GM19463 (cell line): ENCODE results near the gene ZCCHC7.
"Not testable (repeated sequence)": the region's sequence is repeated elsewhere in the genome, so short reads cannot be mapped to it uniquely, and the experiment has no call there.

ENCODE experiments used
- ATAC-seq: cut with Tn5 transposase; IDR thresholded peaks from one replicate; pipeline ENCODE4 v1.9.1; 2021; ENCODE audit warnings: mild to moderate bottlenecking, moderate library complexity; ENCODE audit not compliant: unreplicated experiment

ZCCHC7 gene

GRCh38 chr9:37172557-37172956 is 52.2 kb downstream of the ZCCHC7 start:
- ATAC-seq: no peak

GRCh38 chr9:37174247-37174646 is 53.9 kb downstream of the ZCCHC7 start:
- no peak for ATAC-seq

DNA sequence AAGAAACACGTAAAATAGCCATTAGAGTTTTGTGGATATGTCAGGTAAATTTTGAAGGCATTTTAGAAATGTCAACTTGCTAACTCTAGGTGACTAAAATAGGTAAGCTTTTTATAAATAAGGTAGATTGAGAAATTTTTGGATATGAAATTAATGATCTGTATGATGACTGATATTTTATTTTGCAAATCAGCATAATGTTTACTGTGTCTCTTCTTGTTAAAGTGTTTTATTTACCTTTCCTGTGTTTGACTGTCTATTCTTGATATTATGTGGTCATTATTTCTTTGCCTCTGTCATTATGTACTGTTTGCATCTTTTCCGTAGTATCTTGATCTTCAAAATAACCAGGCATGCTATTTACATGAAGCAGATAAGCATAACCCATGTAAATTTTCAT is 58.4 kb downstream of the ZCCHC7 start:
- ATAC-seq: no peak

DNA sequence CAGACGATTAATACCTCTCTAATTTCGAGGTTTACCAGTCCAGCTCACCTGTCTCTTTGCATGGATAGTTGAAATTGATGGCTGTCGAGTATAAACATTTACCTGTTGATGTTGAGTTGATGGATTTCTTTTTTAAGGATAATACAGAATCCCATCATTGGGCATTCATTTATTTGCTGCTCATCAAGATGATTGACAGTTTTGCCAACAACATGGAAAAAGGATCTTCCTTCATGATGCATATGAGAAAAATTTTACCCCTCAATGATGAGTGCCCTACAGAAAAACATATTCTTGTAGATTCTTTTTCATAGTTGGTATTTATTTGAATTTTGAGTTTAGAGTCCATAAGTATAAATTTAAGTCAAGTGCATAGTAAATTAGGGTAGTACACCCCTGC is 59.2 kb downstream of the ZCCHC7 start:
- ATAC-seq: no peak

DNA sequence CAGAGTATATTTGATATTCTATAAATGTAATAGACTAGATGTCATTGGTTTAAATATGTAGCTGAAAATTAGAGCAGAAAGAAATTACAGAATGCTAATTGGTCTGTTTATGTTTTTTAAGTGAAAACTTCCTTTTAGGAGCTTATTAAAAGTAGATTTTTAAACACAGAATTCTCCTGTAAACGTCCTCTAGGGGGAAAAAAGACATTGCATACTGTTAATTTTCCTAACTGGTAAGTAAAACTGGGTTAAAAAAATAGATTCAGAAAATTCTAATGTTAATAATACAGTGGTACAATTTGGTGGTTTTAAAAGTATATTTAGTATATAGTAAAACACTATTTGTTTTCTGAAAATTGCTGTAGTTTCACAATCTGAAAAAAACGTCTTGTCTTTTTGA is 59.8 kb downstream of the ZCCHC7 start:
- ATAC-seq: no peak

DNA sequence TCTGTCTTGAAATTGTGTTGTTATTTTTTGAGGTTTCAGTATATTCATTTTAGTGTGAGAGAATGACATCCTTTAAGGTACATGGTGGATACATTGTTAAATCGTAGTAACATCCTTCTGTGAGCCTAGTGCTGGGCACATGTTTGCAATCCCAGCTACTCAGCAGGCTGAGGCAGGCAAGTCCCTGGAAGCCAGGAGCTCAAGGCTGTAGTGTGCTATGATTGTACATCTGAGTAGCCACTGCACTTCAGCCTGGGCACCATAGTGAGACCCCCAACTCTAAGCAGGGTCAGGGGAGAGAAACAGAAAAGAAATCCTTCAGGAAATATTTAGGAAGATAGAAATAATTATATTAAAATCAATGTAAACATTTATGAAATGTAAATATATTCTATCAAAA is 62.3 kb downstream of the ZCCHC7 start:
- ATAC-seq: no peak

DNA sequence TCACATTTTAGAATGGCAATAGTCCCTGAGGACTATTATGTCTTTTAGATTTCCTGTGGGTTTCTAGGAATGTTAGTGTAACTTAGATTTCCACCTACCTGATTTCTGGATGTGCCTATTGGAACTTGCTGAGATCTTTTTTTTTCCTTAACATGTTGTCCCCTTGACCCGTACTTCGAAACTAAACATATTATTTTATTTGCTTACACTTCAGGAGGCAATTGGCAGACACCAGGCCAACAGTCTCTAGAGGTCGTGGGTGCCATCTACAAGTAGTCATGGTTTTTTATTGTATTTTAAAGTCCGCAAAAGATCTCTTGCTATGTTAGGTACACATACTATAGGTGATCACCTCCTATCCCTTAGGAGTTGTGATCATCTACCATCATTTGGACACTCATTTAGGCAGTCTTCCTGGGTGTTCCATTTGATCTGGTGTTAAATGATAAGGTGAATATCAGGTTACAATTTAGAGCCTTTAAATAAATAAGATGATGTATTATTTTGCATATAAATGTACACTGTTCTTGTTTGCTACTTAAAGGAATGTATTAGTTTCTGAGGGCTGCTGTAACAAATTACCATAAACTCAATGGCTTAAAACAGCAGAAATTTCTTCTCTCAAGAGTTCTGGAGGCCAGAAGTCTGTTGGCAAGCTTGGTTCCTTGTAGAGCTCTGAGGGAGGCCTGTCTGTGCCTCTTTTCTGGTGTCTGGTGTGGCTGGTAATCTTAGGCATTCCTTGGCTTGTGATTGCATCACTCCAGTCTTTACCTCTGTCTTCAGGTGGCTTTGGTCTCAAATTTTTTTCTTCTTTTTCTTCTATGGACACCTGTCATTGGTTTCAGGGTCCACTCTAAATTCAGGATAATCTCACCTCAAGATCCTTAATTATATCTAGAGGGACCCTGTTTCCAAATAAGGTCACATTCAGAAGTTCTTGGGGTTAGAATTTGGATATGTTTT is 64.8 kb downstream of the ZCCHC7 start:
- ATAC-seq: no peak

DNA sequence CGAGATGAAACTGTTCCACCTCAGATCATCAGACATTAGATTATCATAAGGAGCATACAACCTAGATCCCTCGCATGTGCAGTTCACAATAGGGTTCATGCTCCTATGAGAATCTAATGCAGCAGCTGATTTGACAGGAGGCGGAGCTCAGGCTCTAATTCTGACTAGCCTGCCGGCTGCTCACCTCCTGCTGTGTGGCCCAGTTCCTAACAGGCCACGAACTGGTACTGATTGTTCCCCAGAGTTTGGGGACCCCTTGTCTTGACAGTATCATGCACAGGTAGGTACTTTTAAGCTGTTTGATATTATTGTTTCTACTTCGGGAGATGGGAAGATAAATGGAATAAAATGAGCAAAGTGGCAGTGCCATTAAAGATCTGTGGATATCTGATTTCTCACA is 66.9 kb downstream of the ZCCHC7 start:
- ATAC-seq: peak; percentile 62

GRCh38 chr9:37187713-37188439 is 67.5 kb downstream of the ZCCHC7 start:
- peak; percentile 77 for ATAC-seq

DNA sequence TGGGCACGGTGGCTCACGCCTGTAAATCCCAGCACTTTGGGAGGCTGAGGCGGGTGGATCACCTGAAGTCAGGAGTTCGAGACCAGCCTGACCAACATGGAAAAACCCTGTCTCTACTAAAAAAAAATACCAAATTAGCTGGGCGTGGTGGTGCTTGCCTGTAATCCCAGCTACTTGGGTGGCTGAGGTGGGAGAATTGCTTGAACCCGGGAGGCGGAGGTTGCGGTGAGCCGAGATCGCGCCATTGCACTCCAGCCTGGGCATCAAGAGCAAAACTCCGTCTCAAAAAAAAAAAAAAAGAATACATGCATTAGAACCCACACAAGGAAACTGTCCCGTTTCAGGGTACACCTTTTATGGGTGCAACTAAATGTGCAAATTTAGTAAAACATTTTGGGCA is 70.4 kb downstream of the ZCCHC7 start:
- ATAC-seq: not testable (repeated sequence)

DNA sequence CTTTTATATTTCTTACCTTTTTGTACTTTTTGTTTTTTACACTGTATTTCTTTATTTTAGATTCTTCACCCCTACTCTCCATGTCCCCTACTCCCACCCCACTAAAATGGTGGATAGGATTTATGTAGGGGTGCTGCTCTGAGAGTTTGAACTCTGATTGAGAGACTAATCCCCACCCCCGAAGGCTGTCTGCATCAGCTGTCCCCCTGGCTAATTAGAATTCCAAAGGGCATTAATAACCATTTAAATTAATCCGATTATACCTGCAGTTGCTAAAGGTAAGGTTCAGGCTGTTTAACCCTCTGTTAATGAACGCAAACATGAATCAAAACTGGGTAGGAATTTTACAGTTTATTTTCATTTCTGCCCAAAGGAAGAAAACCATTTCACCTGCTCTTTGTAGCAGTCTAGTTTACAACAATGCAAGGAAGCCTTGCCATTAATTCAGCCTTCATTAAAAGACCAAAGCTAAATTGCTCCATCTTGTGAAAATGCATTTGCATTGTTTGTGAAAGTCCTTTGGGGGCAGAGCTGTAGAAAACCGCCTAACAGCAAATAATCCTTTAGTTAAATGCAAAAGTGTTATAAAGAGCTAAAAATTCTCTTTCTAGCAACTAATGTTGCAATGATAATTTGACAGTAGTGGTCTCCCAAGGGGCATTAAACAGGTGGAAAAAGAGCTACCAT is 71.2 kb downstream of the ZCCHC7 start:
- ATAC-seq: no peak

DNA sequence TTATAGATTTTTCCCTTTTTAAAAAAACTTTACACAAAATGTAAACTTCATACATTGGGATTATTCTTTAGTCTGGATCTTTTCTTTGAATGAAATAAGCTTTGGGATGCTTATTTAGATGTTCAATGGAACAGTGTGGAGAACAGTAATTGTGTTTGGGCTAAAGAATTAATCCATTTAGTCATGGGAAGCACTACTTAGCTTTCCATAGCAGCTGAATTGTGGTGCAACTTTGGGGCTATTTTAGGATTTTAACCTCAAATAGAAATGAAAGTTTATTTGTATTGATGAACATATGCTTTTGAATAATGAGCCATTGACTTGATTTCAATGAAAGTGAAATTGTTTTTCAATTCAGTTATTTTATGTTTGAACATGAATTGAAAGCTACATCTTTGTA is 72.4 kb downstream of the ZCCHC7 start:
- ATAC-seq: no peak

- no peak for ATAC-seq
Observed at GRCh38 chr9:37197158-37198038, 77.0 kb downstream of the ZCCHC7 start.

GRCh38 chr9:37198039-37198729 is 77.8 kb downstream of the ZCCHC7 start:
- ATAC-seq: no peak

DNA sequence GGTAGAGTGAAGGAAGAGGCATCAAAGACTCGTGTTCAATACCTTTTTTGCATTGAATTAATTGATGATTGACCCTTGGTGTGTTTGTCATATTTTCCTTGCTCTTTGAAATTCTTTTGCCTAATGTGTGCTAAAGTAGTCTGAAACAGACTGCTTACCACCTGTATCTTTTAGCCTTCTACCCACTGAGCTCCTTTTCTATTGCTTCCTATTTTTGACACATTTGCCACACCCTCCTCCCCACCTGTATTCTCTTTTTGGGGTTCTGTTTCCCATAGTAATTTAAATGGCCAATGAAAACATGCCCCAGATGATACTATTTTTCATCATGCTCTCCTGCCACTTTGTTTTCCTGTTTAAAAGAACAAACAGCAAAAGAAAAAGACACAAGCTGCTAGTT is 78.5 kb downstream of the ZCCHC7 start:
- ATAC-seq: no peak

DNA sequence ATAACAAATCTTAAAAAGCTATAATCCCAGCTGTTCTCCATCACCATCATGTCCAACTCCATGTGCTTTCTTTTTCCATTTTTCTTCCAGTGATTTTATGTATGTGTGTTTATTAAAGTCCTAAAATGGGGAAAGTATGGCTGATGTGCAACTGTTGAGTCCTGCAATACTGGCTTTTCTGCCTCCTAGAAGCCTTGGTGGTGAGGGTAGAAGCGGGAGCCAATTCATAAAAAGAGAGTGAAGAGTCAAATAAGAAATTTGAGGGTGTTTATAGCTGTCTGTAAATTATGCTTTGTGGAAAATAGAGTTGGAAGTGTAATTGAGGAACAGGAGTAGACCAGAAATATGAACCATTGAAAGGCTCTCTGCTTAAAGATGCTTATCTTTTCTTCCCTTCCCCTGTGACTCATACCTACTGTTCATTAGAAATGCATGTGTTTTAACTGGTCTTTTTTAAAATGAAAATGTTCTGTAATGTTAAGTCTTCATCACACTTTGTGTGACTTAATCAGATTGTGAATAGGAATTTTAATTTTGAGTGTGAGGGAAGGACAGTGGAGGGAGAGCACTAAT is 80.1 kb downstream of the ZCCHC7 start:
- ATAC-seq: no peak

GRCh38 chr9:37201581-37201980 is 81.2 kb downstream of the ZCCHC7 start:
- ATAC-seq: no peak

- ATAC-seq: no peak
Observed at GRCh38 chr9:37202091-37202490, 81.7 kb downstream of the ZCCHC7 start.

- not testable (repeated sequence) for ATAC-seq
Observed at GRCh38 chr9:37203456-37203855, 83.1 kb downstream of the ZCCHC7 start.
